ENCODE results near the gene DNAH11. TPM values are rescaled to one million over a fixed set of nuclear protein-coding genes. Genes with fewer than 3 reads are reported as not detected.

The DNAH11 gene
- total RNA-seq, 6 experiments from 2014 or later: 0.17 to 5.5 (median 1.2) TPM

GRCh38 chr7:21914671-21915070, 371.8 kb downstream of the DNAH11 start:
- TF ChIP-seq CTCF (IDR thresholded peaks at IDR 0.05): no peak
- no peak for TF ChIP-seq POLR2A (IDR thresholded peaks at IDR 0.05)
- DNase-seq (no peak), ATAC-seq (no peak)
- H3K9me3 ChIP-seq: no peaks in the 10 kb centered on the region
- peaks cover 0 to 3% (median 0%) of the 10 kb centered on the region in 4 donors for H3K36me3 ChIP-seq
- H3K27me3 ChIP-seq: no peaks in the 10 kb centered on the region
- WGBS (ENCODE audit: insufficient coverage, low coverage, low lambda C conversion rate, missing lambda C conversion rate): 80% methylated on average over 1 of the region's 5 CpGs
- intact Hi-C loops (cut with DNase I): no loop called here
- no peak overlapping the region for H3K4me3 ChIP-seq
- H3K4me1 ChIP-seq: no peaks in the 10 kb centered on the region
- H3K27ac ChIP-seq: no peak overlapping the region

- ATAC-seq (no peak), DNase-seq (no peak)
- Histone ChIP-seq H3K27ac (no peak overlapping the region), H3K9me3 (no peaks in the 10 kb centered on the region), H3K36me3 (peaks cover 0 to 3% (median 0%) of the 10 kb centered on the region in 4 donors), H3K27me3 (no peaks in the 10 kb centered on the region), H3K4me1 (no peaks in the 10 kb centered on the region), H3K4me3 (no peak overlapping the region)
- TF ChIP-seq CTCF (IDR thresholded peaks at IDR 0.05) (no peak), POLR2A (IDR thresholded peaks at IDR 0.05) (no peak)
- WGBS (ENCODE audit: insufficient coverage, low coverage, low lambda C conversion rate, missing lambda C conversion rate): 100% methylated on average over 2 of the region's 3 CpGs
- intact Hi-C loops (cut with DNase I): no loop called here
Measured at GRCh38 chr7:21915140-21915539, 372.3 kb downstream of the DNAH11 start.

GRCh38 chr7:21916176-21916575, 373.3 kb downstream of the DNAH11 start:
- Histone ChIP-seq H3K27ac (no peak overlapping the region), H3K4me1 (no peaks in the 10 kb centered on the region), H3K36me3 (peaks cover 0 to 3% (median 0%) of the 10 kb centered on the region in 4 donors), H3K4me3 (no peak overlapping the region), H3K9me3 (no peaks in the 10 kb centered on the region), H3K27me3 (no peaks in the 10 kb centered on the region)
- no peak for ATAC-seq
- intact Hi-C loops (cut with DNase I): no loop called here
- TF ChIP-seq CTCF (IDR thresholded peaks at IDR 0.05) (no peak), POLR2A (IDR thresholded peaks at IDR 0.05) (no peak)
- DNase-seq: no peak
- 90% methylated on average over 5 of the region's 7 CpGs for WGBS (ENCODE audit: insufficient coverage, low coverage, low lambda C conversion rate, missing lambda C conversion rate)

GRCh38 chr7:21916629-21917028, 373.8 kb downstream of the DNAH11 start:
- Histone ChIP-seq H3K36me3 (peaks cover 0 to 3% (median 0%) of the 10 kb centered on the region in 4 donors), H3K4me3 (no peak overlapping the region), H3K27ac (no peak overlapping the region), H3K9me3 (no peaks in the 10 kb centered on the region), H3K4me1 (no peaks in the 10 kb centered on the region), H3K27me3 (no peaks in the 10 kb centered on the region)
- 69% methylated on average over 5 of the region's 5 CpGs for WGBS (ENCODE audit: insufficient coverage, low coverage, low lambda C conversion rate, missing lambda C conversion rate)
- no peak for DNase-seq
- no peak for ATAC-seq
- intact Hi-C loops (cut with DNase I): no loop called here
- TF ChIP-seq CTCF (IDR thresholded peaks at IDR 0.05) (no peak), POLR2A (IDR thresholded peaks at IDR 0.05) (no peak)

GRCh38 chr7:21918216-21918615, 375.4 kb downstream of the DNAH11 start:
- Histone ChIP-seq H3K27me3 (no peaks in the 10 kb centered on the region), H3K9me3 (no peaks in the 10 kb centered on the region), H3K27ac (no peak overlapping the region), H3K4me1 (no peaks in the 10 kb centered on the region), H3K4me3 (no peak overlapping the region), H3K36me3 (peaks cover 0 to 3% (median 0%) of the 10 kb centered on the region in 4 donors)
- no peak for ATAC-seq
- WGBS (ENCODE audit: insufficient coverage, low coverage, low lambda C conversion rate, missing lambda C conversion rate): 88% methylated on average over 2 of the region's 2 CpGs
- intact Hi-C loops (cut with DNase I): no loop called here
- DNase-seq: no peak
- TF ChIP-seq POLR2A (IDR thresholded peaks at IDR 0.05): no peak
- TF ChIP-seq CTCF (IDR thresholded peaks at IDR 0.05): no peak
